ENCODE results near the gene CDC42.
A peak's percentile ranks its signal among the peaks of the same experiment; 100 is the strongest.

Gene CDC42

GRCh38 chr1:22021061-22021460 lies 31.4 kb upstream of the CDC42 start:
- H2AK5ac ChIP-seq (ENCODE audit: low read length) = no peak overlapping the region
- H3K27ac ChIP-seq (ENCODE audit: low read depth, low read length) = no peak overlapping the region
- no peak overlapping the region for H2BK15ac ChIP-seq (replicated peaks; ENCODE audit: low read depth)
- H2BK5ac ChIP-seq (ENCODE audit: low read length) = no peak overlapping the region
- H2BK120ac ChIP-seq (ENCODE audit: low read depth, low read length) = no peak overlapping the region
- H3K79me2 ChIP-seq (ENCODE audit: control insufficient read depth, insufficient read depth, low read length) = no peaks in the 10 kb centered on the region
- no peak overlapping the region for H3K4me2 ChIP-seq (ENCODE audit: low read length)
- no peak overlapping the region for H3K4ac ChIP-seq (ENCODE audit: low read depth, low read length)
- no peak overlapping the region for H3K23ac ChIP-seq (ENCODE audit: low read length)
- no peak overlapping the region for H4K5ac ChIP-seq (ENCODE audit: low read length)
- H3K4me1 ChIP-seq (ENCODE audit: control insufficient read depth, low read depth, low read length) = no peaks in the 10 kb centered on the region
- no peak overlapping the region for H3K18ac ChIP-seq (ENCODE audit: low read length)
- no CpG with 5 or more reads among the region's 6 CpGs for WGBS (ENCODE audit: extremely low coverage, insufficient coverage, low lambda C conversion rate)
- H3K56ac ChIP-seq (ENCODE audit: low read length) = no peak overlapping the region
- no peak overlapping the region for H3K9ac ChIP-seq (ENCODE audit: low read length)
- no peak overlapping the region for H3K4me3 ChIP-seq (ENCODE audit: low read length)
- no peaks in the 10 kb centered on the region for H3K79me1 ChIP-seq (ENCODE audit: low read length)
- no peak for DNase-seq
- H3K27me3 ChIP-seq (ENCODE audit: insufficient read depth, low read length, poor library complexity) = no peaks in the 10 kb centered on the region
- H3K36me3 ChIP-seq (ENCODE audit: control insufficient read depth, insufficient read depth, low read length) = no peaks in the 10 kb centered on the region
- no peak overlapping the region for H4K8ac ChIP-seq (ENCODE audit: low read depth, low read length)

- Histone ChIP-seq H3K36me3 (ENCODE audit: control insufficient read depth, insufficient read depth, low read length) (no peaks in the 10 kb centered on the region), H3K56ac (ENCODE audit: low read length) (peak overlapping the region; percentile 78), H3K79me2 (ENCODE audit: control insufficient read depth, insufficient read depth, low read length) (no peaks in the 10 kb centered on the region), H3K27me3 (ENCODE audit: insufficient read depth, low read length, poor library complexity) (no peaks in the 10 kb centered on the region), H3K23ac (ENCODE audit: low read length) (no peak overlapping the region), H2AK5ac (ENCODE audit: low read length) (no peak overlapping the region), H2BK5ac (ENCODE audit: low read length) (no peak overlapping the region), H2BK120ac (ENCODE audit: low read depth, low read length) (no peak overlapping the region), H4K8ac (ENCODE audit: low read depth, low read length) (no peak overlapping the region), H2BK15ac (replicated peaks; ENCODE audit: low read depth) (no peak overlapping the region), H3K4me1 (ENCODE audit: control insufficient read depth, low read depth, low read length) (no peaks in the 10 kb centered on the region), H3K9ac (ENCODE audit: low read length) (peak overlapping the region; percentile 57), H3K4ac (ENCODE audit: low read depth, low read length) (no peak overlapping the region), H3K4me3 (ENCODE audit: low read length) (peak overlapping the region; percentile 10), H3K27ac (ENCODE audit: low read depth, low read length) (peak overlapping the region; percentile 68), H3K4me2 (ENCODE audit: low read length) (peak overlapping the region; percentile 47), H3K79me1 (ENCODE audit: low read length) (peaks cover 3% of the 10 kb centered on the region), H4K5ac (ENCODE audit: low read length) (no peak overlapping the region), H3K18ac (ENCODE audit: low read length) (peak overlapping the region; percentile 28)
- DNase-seq = peak; percentile 31
- WGBS (ENCODE audit: extremely low coverage, insufficient coverage, low lambda C conversion rate) = no CpG with 5 or more reads among the region's 33 CpGs
Measured at GRCh38 chr1:22024485-22025367, 27.8 kb upstream of the CDC42 start.

- peak overlapping the region; percentile 89 for H3K4ac ChIP-seq (ENCODE audit: low read depth, low read length)
- no peak overlapping the region for H2BK15ac ChIP-seq (replicated peaks; ENCODE audit: low read depth)
- peak overlapping the region; percentile 97 for H3K9ac ChIP-seq (ENCODE audit: low read length)
- peak overlapping the region; percentile 81 for H3K27ac ChIP-seq (ENCODE audit: low read depth, low read length)
- peak; percentile 98 for DNase-seq
- no peak overlapping the region for H4K5ac ChIP-seq (ENCODE audit: low read length)
- H3K18ac ChIP-seq (ENCODE audit: low read length) = peak overlapping the region; percentile 56
- peak overlapping the region; percentile 77 for H3K4me3 ChIP-seq (ENCODE audit: low read length)
- H3K23ac ChIP-seq (ENCODE audit: low read length) = peak overlapping the region; percentile 84
- no CpG with 5 or more reads among the region's 42 CpGs for WGBS (ENCODE audit: extremely low coverage, insufficient coverage, low lambda C conversion rate)
- peak overlapping the region; percentile 64 for H3K4me2 ChIP-seq (ENCODE audit: low read length)
- H2AK5ac ChIP-seq (ENCODE audit: low read length) = no peak overlapping the region
- peaks cover 3% of the 10 kb centered on the region for H3K79me1 ChIP-seq (ENCODE audit: low read length)
- H2BK5ac ChIP-seq (ENCODE audit: low read length) = peak overlapping the region; percentile 80
- H3K4me1 ChIP-seq (ENCODE audit: control insufficient read depth, low read depth, low read length) = no peaks in the 10 kb centered on the region
- H3K36me3 ChIP-seq (ENCODE audit: control insufficient read depth, insufficient read depth, low read length) = peaks cover 2% of the 10 kb centered on the region
- H2BK120ac ChIP-seq (ENCODE audit: low read depth, low read length) = no peak overlapping the region
- no peaks in the 10 kb centered on the region for H3K79me2 ChIP-seq (ENCODE audit: control insufficient read depth, insufficient read depth, low read length)
- H4K8ac ChIP-seq (ENCODE audit: low read depth, low read length) = peak overlapping the region; percentile 2
- no peaks in the 10 kb centered on the region for H3K27me3 ChIP-seq (ENCODE audit: insufficient read depth, low read length, poor library complexity)
- peak overlapping the region; percentile 96 for H3K56ac ChIP-seq (ENCODE audit: low read length)
Measured at GRCh38 chr1:22025368-22026155, 26.9 kb upstream of the CDC42 start.

GRCh38 chr1:22026924-22027289 lies 25.6 kb upstream of the CDC42 start:
- Histone ChIP-seq H3K79me2 (ENCODE audit: control insufficient read depth, insufficient read depth, low read length) (no peaks in the 10 kb centered on the region), H3K4me3 (ENCODE audit: low read length) (no peak overlapping the region), H2BK15ac (replicated peaks; ENCODE audit: low read depth) (no peak overlapping the region), H3K23ac (ENCODE audit: low read length) (no peak overlapping the region), H3K36me3 (ENCODE audit: control insufficient read depth, insufficient read depth, low read length) (peaks cover 3% of the 10 kb centered on the region), H4K8ac (ENCODE audit: low read depth, low read length) (no peak overlapping the region), H3K9ac (ENCODE audit: low read length) (no peak overlapping the region), H4K5ac (ENCODE audit: low read length) (no peak overlapping the region), H3K27ac (ENCODE audit: low read depth, low read length) (no peak overlapping the region), H3K4me2 (ENCODE audit: low read length) (no peak overlapping the region), H2BK120ac (ENCODE audit: low read depth, low read length) (no peak overlapping the region), H3K27me3 (ENCODE audit: insufficient read depth, low read length, poor library complexity) (no peaks in the 10 kb centered on the region), H3K79me1 (ENCODE audit: low read length) (peaks cover 3% of the 10 kb centered on the region), H2AK5ac (ENCODE audit: low read length) (no peak overlapping the region), H3K18ac (ENCODE audit: low read length) (no peak overlapping the region), H3K56ac (ENCODE audit: low read length) (no peak overlapping the region), H3K4ac (ENCODE audit: low read depth, low read length) (no peak overlapping the region), H2BK5ac (ENCODE audit: low read length) (no peak overlapping the region), H3K4me1 (ENCODE audit: control insufficient read depth, low read depth, low read length) (no peaks in the 10 kb centered on the region)
- no peak for DNase-seq
- no CpG with 5 or more reads among the region's 3 CpGs for WGBS (ENCODE audit: extremely low coverage, insufficient coverage, low lambda C conversion rate)

- Histone ChIP-seq H3K27ac (ENCODE audit: low read depth, low read length) (no peak overlapping the region), H2BK15ac (replicated peaks; ENCODE audit: low read depth) (no peak overlapping the region), H3K36me3 (ENCODE audit: control insufficient read depth, insufficient read depth, low read length) (peaks cover 3% of the 10 kb centered on the region), H3K4me1 (ENCODE audit: control insufficient read depth, low read depth, low read length) (no peaks in the 10 kb centered on the region), H3K79me1 (ENCODE audit: low read length) (peaks cover 3% of the 10 kb centered on the region), H3K79me2 (ENCODE audit: control insufficient read depth, insufficient read depth, low read length) (no peaks in the 10 kb centered on the region), H4K8ac (ENCODE audit: low read depth, low read length) (no peak overlapping the region), H2AK5ac (ENCODE audit: low read length) (no peak overlapping the region), H3K18ac (ENCODE audit: low read length) (no peak overlapping the region), H2BK5ac (ENCODE audit: low read length) (no peak overlapping the region), H3K4me2 (ENCODE audit: low read length) (no peak overlapping the region), H4K5ac (ENCODE audit: low read length) (no peak overlapping the region), H3K27me3 (ENCODE audit: insufficient read depth, low read length, poor library complexity) (no peaks in the 10 kb centered on the region), H3K23ac (ENCODE audit: low read length) (no peak overlapping the region), H2BK120ac (ENCODE audit: low read depth, low read length) (no peak overlapping the region), H3K4me3 (ENCODE audit: low read length) (no peak overlapping the region), H3K56ac (ENCODE audit: low read length) (no peak overlapping the region), H3K4ac (ENCODE audit: low read depth, low read length) (no peak overlapping the region), H3K9ac (ENCODE audit: low read length) (no peak overlapping the region)
- DNase-seq = no peak
- WGBS (ENCODE audit: extremely low coverage, insufficient coverage, low lambda C conversion rate) = no CpG with 5 or more reads among the region's 4 CpGs
Measured at GRCh38 chr1:22030057-22030456, 22.5 kb upstream of the CDC42 start.
